Ovary (tissue), 9 donors: ENCODE measurements around the gene ZNF577. TPM values are rescaled to one million over a fixed set of nuclear protein-coding genes. Genes with fewer than 3 reads are reported as not detected.

Source experiments
- DNase-seq, 5 donors: peaks; one replicate each; pipeline ENCODE4 v3.0.0-alpha.2; 2019 to 2020
- H3K27ac ChIP-seq, 2 donors: fragments of 200-600 bp; one replicate each; pipeline versions ENCODE4 v1.5.1 to v1.8.0; 2019 to 2022
- H3K27me3 ChIP-seq: fragments of 200-600 bp; one replicate; pipeline ENCODE4 v1.8.0; 2022
- H3K36me3 ChIP-seq: fragments of 200-600 bp; sonication (generic); one replicate; pipeline ENCODE4 v1.5.1; 2019
- H3K4me1 ChIP-seq: one replicate; pipeline ENCODE4 v1.8.1; 2013; ENCODE audit warnings: mild to moderate bottlenecking, moderate library complexity; ENCODE audit not compliant: insufficient read depth
- H3K4me3 ChIP-seq: fragments of 200-600 bp; sonication (generic); one replicate; pipeline ENCODE4 v1.5.1; 2017
- H3K9me3 ChIP-seq, 2 donors: fragments of 200-600 bp in 1 of 2; sonication (generic) in 1 of 2; one replicate each; pipeline versions ENCODE4 v1.5.1 to v1.8.1; 2013 to 2019; ENCODE audit warnings: mild to moderate bottlenecking in 1 of 2, moderate library complexity in 1 of 2
- CTCF ChIP-seq, 3 donors: fragments of 450-650 bp in 2 of 3; fragments of 200-600 bp in 1 of 3; IDR thresholded peaks; one replicate each; pipeline versions ENCODE4 v1.5.1 to v1.8.0; 2016 to 2022; ENCODE audit warnings: antibody characterized with exemption in 3 of 3, mild to moderate bottlenecking in 1 of 3
- EP300 ChIP-seq: sonication (generic); formaldehyde crosslinking; IDR thresholded peaks from one replicate; pipeline ENCODE4 v1.6.1; 2017; ENCODE audit warnings: antibody characterized with exemption
- POLR2A ChIP-seq: fragments of 450-650 bp; IDR thresholded peaks from one replicate; pipeline ENCODE4 v1.6.1; 2017; ENCODE audit warnings: antibody characterized with exemption, mild to moderate bottlenecking, moderate library complexity
- WGBS, 3 donors: extraction: QIAGEN DNeasy Blood & Tissue Kit in 1 of 3; methylation state at CpG; one replicate each; pipeline versions ENCODE4 v1.1.5 to v1.1.7; 2013 to 2017; 5-methylcytosine and 5-hydroxymethylcytosine counted together
- intact Hi-C, 4 donors: fragments of 100-400 bp; cut with DNase I; formaldehyde crosslinking; loops; one replicate each; pipeline versions ENCODE4 v1.11.0 to v1.15.1; 2022 to 2023
- polyA plus RNA-seq, 2 donors: library from polyadenylated mRNA; stranded (reverse); fragments of 200-250 nt in 1 of 2; fragments of 350-450 nt in 1 of 2; fragmentation: Illumina TruSeq in 1 of 2; extraction: RNeasy Lipid Tissue Mini Kit (QIAGEN cat#74804) in 1 of 2; gene quantifications; one replicate each; pipeline ENCODE4 v1.2.3, GENCODE V29; 2013 to 2014
- total RNA-seq, 7 donors: library from RNA; depleted of rRNA in 2 of 7; stranded (reverse); fragments of >200 nt in 2 of 7; fragmentation: NEBNext Ultra II Directional in 3 of 7; extraction: Animal tissue kit (Norgen Biotek cat#: 25700) in 3 of 7; gene quantifications; one replicate each; pipeline versions ENCODE4 v1.1.0 to v1.2.4, GENCODE V29; 2016 to 2023
- donor health status: DM: no; HTN: no; CAD: no; lungs with moderate emphysema.
- donor health status: DM: no; HTN: no; CAD: no.
- donor health status: Bipolar disorder and iron deficiency.
- donor health status: DM: yes; HTN: yes; CAD: no.
- donor health status: DM: no; HTN: no; CAD: no.
- donor health status: DM: yes; HTN: yes; CAD: no.

ZNF577 gene
- total and polyA plus RNA-seq, 9 donors: 18.2 to 40.6 (median 30.9) TPM

GRCh38 chr19:51830274-51830673 is 57.5 kb downstream of the ZNF577 start:
- DNase-seq: no peak
- H3K27ac ChIP-seq: no peak overlapping the region
- no peak overlapping the region for H3K4me3 ChIP-seq
- WGBS, 3 donors: 77 to 92% (median 89%) methylated on average over 2 of the region's 2 CpGs
- TF ChIP-seq CTCF (IDR thresholded peaks at IDR 0.05) (peak in 1 of 3 donors; percentile 39), EP300 (no peak)
- H3K9me3 ChIP-seq: peaks cover 0 to 9% of the 10 kb centered on the region in 2 donors
- H3K27me3 ChIP-seq: no peaks in the 10 kb centered on the region
- H3K36me3 ChIP-seq: no peaks in the 10 kb centered on the region
- intact Hi-C loops: no loop called here
- H3K4me1 ChIP-seq: no peaks in the 10 kb centered on the region

- peaks cover 0 to 9% of the 10 kb centered on the region in 2 donors for H3K9me3 ChIP-seq
- no peak for TF ChIP-seq EP300
- no peak for TF ChIP-seq CTCF (IDR thresholded peaks at IDR 0.05)
- TF ChIP-seq POLR2A: no peak
- 89 to 91% (median 90%) methylated on average over 13 of the region's 13 CpGs for WGBS, 3 donors
- no peak for DNase-seq
- H3K27me3 ChIP-seq: no peaks in the 10 kb centered on the region
- no peak overlapping the region for H3K27ac ChIP-seq
- intact Hi-C loops: no loop called here
- no peaks in the 10 kb centered on the region for H3K36me3 ChIP-seq
- no peaks in the 10 kb centered on the region for H3K4me1 ChIP-seq
- H3K4me3 ChIP-seq: no peak overlapping the region
Observed at GRCh38 chr19:51824281-51825005, 63.3 kb downstream of the ZNF577 start.

- peaks cover 0 to 4% of the 10 kb centered on the region in 2 donors for H3K9me3 ChIP-seq
- H3K4me1 ChIP-seq: no peaks in the 10 kb centered on the region
- H3K36me3 ChIP-seq: no peaks in the 10 kb centered on the region
- H3K27ac ChIP-seq: no peak overlapping the region
- no peak for TF ChIP-seq POLR2A
- no peak for TF ChIP-seq EP300
- TF ChIP-seq CTCF (IDR thresholded peaks at IDR 0.05): no peak
- DNase-seq: no peak
- intact Hi-C loops: no loop called here
- 90 to 94% (median 91%) methylated on average over 3 of the region's 3 CpGs for WGBS, 3 donors
- no peaks in the 10 kb centered on the region for H3K27me3 ChIP-seq
- H3K4me3 ChIP-seq: no peak overlapping the region
Observed at GRCh38 chr19:51822946-51823345, 64.8 kb downstream of the ZNF577 start.

GRCh38 chr19:51822325-51822724 is 65.4 kb downstream of the ZNF577 start:
- Histone ChIP-seq H3K27me3 (no peaks in the 10 kb centered on the region), H3K27ac (no peak overlapping the region), H3K4me3 (no peak overlapping the region), H3K36me3 (no peaks in the 10 kb centered on the region), H3K9me3 (peaks cover 0 to 4% of the 10 kb centered on the region in 2 donors), H3K4me1 (no peaks in the 10 kb centered on the region)
- no peak for DNase-seq
- intact Hi-C loops: no loop called here
- TF ChIP-seq CTCF (IDR thresholded peaks at IDR 0.05) (no peak), EP300 (no peak)
- WGBS, 3 donors: 91 to 98% (median 93%) methylated on average over 2 of the region's 2 CpGs
